Neural cell (in vitro differentiated cells): ENCODE data around the gene PALD1. TPM values are rescaled to one million over a fixed set of nuclear protein-coding genes. Genes with fewer than 3 reads are reported as not detected.

Experiments
- H2AFZ ChIP-seq: fragments of 200-600, 300-800 bp; sonication (generic), shearing (Covaris generic); 2 replicates; pipeline ENCODE4 v1.6.0; 2014; ENCODE audit warnings: low read depth, mild to moderate bottlenecking, antibody characterized with exemption, low read length, moderate library complexity
- H3F3A ChIP-seq: fragments of 200-600 bp; shearing (Covaris generic); 2 replicates; pipeline ENCODE4 v1.6.1; 2016; ENCODE audit warnings: mild to moderate bottlenecking, moderate library complexity, mixed read lengths, antibody characterized with exemption, low read length; ENCODE audit not compliant: insufficient read depth, poor library complexity, severe bottlenecking
- H3K27ac ChIP-seq: fragments of 200-600, 300-800 bp; sonication (generic), shearing (Covaris generic); 2 replicates; pipeline ENCODE4 v1.5.1; 2014; ENCODE audit warnings: mild to moderate bottlenecking, low read length, moderate library complexity
- H3K27me3 ChIP-seq: fragments of 300-800, 200-600 bp; sonication (generic), shearing (Covaris generic); 2 replicates; pipeline ENCODE4 v1.6.0; 2014; ENCODE audit warnings: mild to moderate bottlenecking, low read depth, low read length, moderate library complexity; ENCODE audit not compliant: insufficient read depth
- H3K36me3 ChIP-seq: fragments of 300-800, 200-600 bp; sonication (generic), shearing (Covaris generic); 2 replicates; pipeline ENCODE4 v1.5.1; 2014; ENCODE audit warnings: mild to moderate bottlenecking, antibody characterized with exemption, low read length, moderate library complexity; ENCODE audit not compliant: insufficient read depth
- H3K4me2 ChIP-seq: fragments of 300-800, 200-600 bp; sonication (generic), shearing (Covaris generic); 2 replicates; pipeline ENCODE4 v1.6.0; 2014; ENCODE audit warnings: mild to moderate bottlenecking, low read length
- H3K4me3 ChIP-seq: fragments of 300-800, 200-600 bp; sonication (generic), shearing (Covaris generic); 2 replicates; pipeline ENCODE4 v1.5.1; 2014; ENCODE audit warnings: mild to moderate bottlenecking, low read length, moderate library complexity
- H3K79me2 ChIP-seq: fragments of 200-600 bp; shearing (Covaris generic); replicated peaks from 2 replicates; pipeline ENCODE4 v1.6.0; 2014; ENCODE audit warnings: mild to moderate bottlenecking, low read length, moderate library complexity; ENCODE audit not compliant: insufficient read depth
- H3K9ac ChIP-seq: fragments of 300-800, 200-600 bp; sonication (generic), shearing (Covaris generic); 2 replicates; pipeline ENCODE4 v1.6.1; 2016; ENCODE audit warnings: mild to moderate bottlenecking, low read length, mixed read lengths
- H3K9me2 ChIP-seq: fragments of 200-600 bp; shearing (Covaris generic); 2 replicates; pipeline ENCODE4 v1.6.1; 2016; ENCODE audit warnings: mild to moderate bottlenecking, low read length, mixed read lengths; ENCODE audit not compliant: insufficient read depth
- H3K9me3 ChIP-seq: fragments of 200-600, 300-800 bp; sonication (generic), shearing (Covaris generic); 2 replicates; pipeline ENCODE4 v1.6.1; 2016; ENCODE audit warnings: mild to moderate bottlenecking, mixed run types, low read length, moderate library complexity, mixed read lengths
- H4K20me1 ChIP-seq: fragments of 200-600 bp; shearing (Covaris generic); 2 replicates; pipeline ENCODE4 v1.6.1; 2016; ENCODE audit warnings: mild to moderate bottlenecking, mixed run types; ENCODE audit not compliant: insufficient read depth
- EP300 ChIP-seq: fragments of 450-650 bp; conservative IDR thresholded peaks from 2 replicates; pipeline ENCODE4 v1.6.1; 2014; ENCODE audit warnings: antibody characterized with exemption, mild to moderate bottlenecking, moderate library complexity; ENCODE audit not compliant: poor library complexity, severe bottlenecking
- EZH2 ChIP-seq: fragments of 200-600, 300-800 bp; shearing (Covaris generic), sonication (generic); IDR thresholded peaks from 2 replicates; pipeline ENCODE4 v1.6.1; 2014; ENCODE audit warnings: antibody characterized with exemption, low read length, borderline replicate concordance, mild to moderate bottlenecking; ENCODE audit not compliant: insufficient read depth, poor library complexity, severe bottlenecking
- MXI1 ChIP-seq: fragments of 450-650 bp; conservative IDR thresholded peaks from 2 replicates; pipeline ENCODE4 v1.6.1; 2014; ENCODE audit warnings: antibody characterized with exemption, mild to moderate bottlenecking; ENCODE audit not compliant: poor library complexity, severe bottlenecking
- POLR2AphosphoS5 ChIP-seq: IDR thresholded peaks from 2 replicates; pipeline ENCODE4 v1.6.1; 2012
- RAD21 ChIP-seq: fragments of 450-650 bp; conservative IDR thresholded peaks from 2 replicates; pipeline ENCODE4 v1.6.1; 2014; ENCODE audit warnings: antibody characterized with exemption, mild to moderate bottlenecking, moderate library complexity
- SMC3 ChIP-seq: fragments of 450-650 bp; conservative IDR thresholded peaks from 2 replicates; pipeline ENCODE4 v1.6.1; 2014; ENCODE audit warnings: antibody characterized with exemption, mild to moderate bottlenecking, moderate library complexity; ENCODE audit not compliant: poor library complexity
- TAF1 ChIP-seq: IDR thresholded peaks from 2 replicates; pipeline ENCODE4 v1.6.1; 2012; ENCODE audit warnings: low read depth
- polyA plus RNA-seq: library from polyadenylated mRNA; depleted of rRNA; stranded (reverse); fragments of >200 nt; gene quantifications from 2 replicates; pipeline ENCODE4 v1.2.3, GENCODE V29; 2014
- TF ChIP-seq, protein P1 (sequence below): fragments of 450-650 bp; IDR thresholded peaks from 2 replicates; pipeline ENCODE4 v1.5.1; 2014; ENCODE audit warnings: antibody characterized with exemption, mild to moderate bottlenecking, moderate library complexity; ENCODE audit not compliant: poor library complexity, severe bottlenecking
- TF ChIP-seq, protein P2 (sequence below): IDR thresholded peaks from 2 replicates; pipeline ENCODE4 v1.6.1; 2012; ENCODE audit warnings: borderline replicate concordance

Gene PALD1
- polyA plus RNA-seq, 1 donor from 2014 or later: 1.1 TPM

DNA sequence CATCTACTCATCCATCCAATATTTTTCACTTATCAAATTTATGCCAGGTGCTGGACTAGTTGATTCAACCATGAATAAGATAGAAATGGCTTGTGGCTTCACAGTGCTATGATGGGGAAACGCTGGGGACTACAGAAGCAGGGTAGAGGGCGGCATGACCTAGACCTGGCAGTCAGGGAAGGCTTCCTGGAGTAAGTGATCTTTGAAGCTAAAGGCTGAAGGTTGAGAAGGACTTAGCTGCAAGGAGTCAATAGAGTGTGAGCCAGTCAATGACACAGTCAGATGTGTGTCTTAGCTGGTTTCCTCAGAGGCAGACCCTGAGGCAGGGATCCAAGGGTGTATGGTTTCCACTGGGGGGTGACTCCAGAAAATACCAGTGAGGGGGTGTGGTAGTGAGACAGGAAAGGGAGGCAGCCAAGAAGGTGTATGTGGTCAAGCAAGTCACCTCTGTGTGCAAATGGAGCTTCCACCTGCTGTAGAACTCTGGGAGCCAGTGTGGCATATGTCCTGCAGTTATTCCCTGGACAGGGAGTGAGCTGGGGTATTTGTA, 113.7 kb downstream of the PALD1 start:
- H3K27ac ChIP-seq: no peak overlapping the region
- H3K4me3 ChIP-seq: no peak overlapping the region
- TF ChIP-seq EZH2 (no peak), POLR2AphosphoS5 (no peak)
- no peaks in the 10 kb centered on the region for H3K36me3 ChIP-seq
- H3K9ac ChIP-seq: no peak overlapping the region
- H3K9me2 ChIP-seq: no peaks in the 10 kb centered on the region
- no peaks in the 10 kb centered on the region for H3K79me2 ChIP-seq
- H3K9me3 ChIP-seq: no peaks in the 10 kb centered on the region
- no peaks in the 10 kb centered on the region for H3F3A ChIP-seq
- no peaks in the 10 kb centered on the region for H3K27me3 ChIP-seq
- H3K4me2 ChIP-seq: no peak overlapping the region
- no peaks in the 10 kb centered on the region for H4K20me1 ChIP-seq
- no peak overlapping the region for H2AFZ ChIP-seq

DNA sequence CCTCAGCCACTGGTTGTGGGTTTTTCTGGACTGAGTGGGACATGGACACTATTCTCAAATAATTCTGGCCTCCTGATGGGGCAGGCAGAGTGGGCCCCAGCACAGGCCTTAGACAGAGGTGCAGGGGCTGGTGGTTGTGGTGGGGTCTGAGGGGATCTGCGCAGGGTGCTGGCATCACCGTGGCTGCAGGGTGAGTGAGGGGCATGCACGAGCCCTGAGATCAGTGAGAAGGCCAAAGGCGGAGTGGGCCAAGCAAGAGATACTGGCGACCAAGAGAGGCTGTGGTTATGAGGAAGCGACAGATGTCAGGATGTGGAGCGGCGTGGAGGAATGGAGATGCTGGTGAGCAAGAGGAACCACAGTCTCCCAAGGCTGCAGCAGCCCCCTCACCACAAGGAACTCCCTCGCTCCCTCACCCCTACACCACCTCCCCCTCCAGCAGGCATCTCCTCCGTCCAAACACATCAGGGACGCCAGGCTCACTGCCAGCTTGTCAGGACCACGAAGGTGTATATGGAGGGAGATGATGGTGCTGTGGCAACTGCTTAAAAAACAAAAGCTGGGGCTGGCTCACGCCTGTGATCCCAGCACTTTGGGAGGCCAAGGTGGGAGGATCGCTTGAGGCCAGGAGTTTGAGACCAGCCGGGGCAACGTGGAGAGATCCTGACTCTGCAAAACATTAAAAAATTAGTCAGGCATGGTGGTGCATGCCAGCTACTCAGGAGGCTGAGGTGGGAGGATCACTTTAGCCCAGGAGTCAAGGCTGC, 114.4 kb downstream of the PALD1 start:
- Histone ChIP-seq H3K79me2 (no peaks in the 10 kb centered on the region), H3K27ac (no peak overlapping the region), H3K27me3 (no peaks in the 10 kb centered on the region), H3K9ac (no peak overlapping the region), H4K20me1 (no peaks in the 10 kb centered on the region), H3K4me3 (no peak overlapping the region), H3K9me3 (no peaks in the 10 kb centered on the region), H3K4me2 (no peak overlapping the region), H3K9me2 (no peaks in the 10 kb centered on the region), H3K36me3 (no peaks in the 10 kb centered on the region), H3F3A (no peaks in the 10 kb centered on the region), H2AFZ (no peak overlapping the region)
- TF ChIP-seq MXI1 (no peak), EZH2 (no peak), POLR2AphosphoS5 (no peak), TAF1 (no peak), SMC3 (no peak), EP300 (no peak), RAD21 (no peak)
- TF ChIP-seq, protein P1, sequence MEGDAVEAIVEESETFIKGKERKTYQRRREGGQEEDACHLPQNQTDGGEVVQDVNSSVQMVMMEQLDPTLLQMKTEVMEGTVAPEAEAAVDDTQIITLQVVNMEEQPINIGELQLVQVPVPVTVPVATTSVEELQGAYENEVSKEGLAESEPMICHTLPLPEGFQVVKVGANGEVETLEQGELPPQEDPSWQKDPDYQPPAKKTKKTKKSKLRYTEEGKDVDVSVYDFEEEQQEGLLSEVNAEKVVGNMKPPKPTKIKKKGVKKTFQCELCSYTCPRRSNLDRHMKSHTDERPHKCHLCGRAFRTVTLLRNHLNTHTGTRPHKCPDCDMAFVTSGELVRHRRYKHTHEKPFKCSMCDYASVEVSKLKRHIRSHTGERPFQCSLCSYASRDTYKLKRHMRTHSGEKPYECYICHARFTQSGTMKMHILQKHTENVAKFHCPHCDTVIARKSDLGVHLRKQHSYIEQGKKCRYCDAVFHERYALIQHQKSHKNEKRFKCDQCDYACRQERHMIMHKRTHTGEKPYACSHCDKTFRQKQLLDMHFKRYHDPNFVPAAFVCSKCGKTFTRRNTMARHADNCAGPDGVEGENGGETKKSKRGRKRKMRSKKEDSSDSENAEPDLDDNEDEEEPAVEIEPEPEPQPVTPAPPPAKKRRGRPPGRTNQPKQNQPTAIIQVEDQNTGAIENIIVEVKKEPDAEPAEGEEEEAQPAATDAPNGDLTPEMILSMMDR: no peak
- TF ChIP-seq, protein P2, sequence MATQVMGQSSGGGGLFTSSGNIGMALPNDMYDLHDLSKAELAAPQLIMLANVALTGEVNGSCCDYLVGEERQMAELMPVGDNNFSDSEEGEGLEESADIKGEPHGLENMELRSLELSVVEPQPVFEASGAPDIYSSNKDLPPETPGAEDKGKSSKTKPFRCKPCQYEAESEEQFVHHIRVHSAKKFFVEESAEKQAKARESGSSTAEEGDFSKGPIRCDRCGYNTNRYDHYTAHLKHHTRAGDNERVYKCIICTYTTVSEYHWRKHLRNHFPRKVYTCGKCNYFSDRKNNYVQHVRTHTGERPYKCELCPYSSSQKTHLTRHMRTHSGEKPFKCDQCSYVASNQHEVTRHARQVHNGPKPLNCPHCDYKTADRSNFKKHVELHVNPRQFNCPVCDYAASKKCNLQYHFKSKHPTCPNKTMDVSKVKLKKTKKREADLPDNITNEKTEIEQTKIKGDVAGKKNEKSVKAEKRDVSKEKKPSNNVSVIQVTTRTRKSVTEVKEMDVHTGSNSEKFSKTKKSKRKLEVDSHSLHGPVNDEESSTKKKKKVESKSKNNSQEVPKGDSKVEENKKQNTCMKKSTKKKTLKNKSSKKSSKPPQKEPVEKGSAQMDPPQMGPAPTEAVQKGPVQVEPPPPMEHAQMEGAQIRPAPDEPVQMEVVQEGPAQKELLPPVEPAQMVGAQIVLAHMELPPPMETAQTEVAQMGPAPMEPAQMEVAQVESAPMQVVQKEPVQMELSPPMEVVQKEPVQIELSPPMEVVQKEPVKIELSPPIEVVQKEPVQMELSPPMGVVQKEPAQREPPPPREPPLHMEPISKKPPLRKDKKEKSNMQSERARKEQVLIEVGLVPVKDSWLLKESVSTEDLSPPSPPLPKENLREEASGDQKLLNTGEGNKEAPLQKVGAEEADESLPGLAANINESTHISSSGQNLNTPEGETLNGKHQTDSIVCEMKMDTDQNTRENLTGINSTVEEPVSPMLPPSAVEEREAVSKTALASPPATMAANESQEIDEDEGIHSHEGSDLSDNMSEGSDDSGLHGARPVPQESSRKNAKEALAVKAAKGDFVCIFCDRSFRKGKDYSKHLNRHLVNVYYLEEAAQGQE: no peak
